Measurements from ENCODE around the gene ANKIB1. TPM values are rescaled to one million over a fixed set of nuclear protein-coding genes. Genes with fewer than 3 reads are reported as not detected.

Gene ANKIB1
- total RNA-seq, 1 experiment from 2014 or later, result 83.8 TPM

- ChIA-PET CTCF (no interaction called here), POLR2A (no interaction called here)
- Histone ChIP-seq H3K9me3 (ENCODE audit: control insufficient read depth, insufficient read depth, low read depth, low read length) (no peaks in the 10 kb centered on the region), H3K4me3 (ENCODE audit: low read depth in 2 of 2, low read length in 2 of 2) (no peak overlapping the region), H3K36me3 (ENCODE audit: control insufficient read depth, insufficient read depth, low read length) (peaks cover 29% of the 10 kb centered on the region), H3K27ac (ENCODE audit: low read length) (no peak overlapping the region), H3K27me3 (ENCODE audit: control insufficient read depth, insufficient read depth, low read length) (no peaks in the 10 kb centered on the region), H3K4me1 (ENCODE audit: control insufficient read depth, insufficient read depth, low read length) (no peaks in the 10 kb centered on the region)
- DNase-seq (ENCODE audit: low read depth, low spot score) (no peak), ATAC-seq (no peak)
- TF ChIP-seq CTCF (IDR thresholded peaks at IDR 0.05), result no peak
- no peak for TF ChIP-seq REST (IDR thresholded peaks at IDR 0.05; ENCODE audit: insufficient read depth in 1 of 2, low read depth in 2 of 2, low read length in 1 of 2)
- no peak for TF ChIP-seq POLR2AphosphoS5 (IDR thresholded peaks at IDR 0.05; ENCODE audit: low read depth, low read length)
- no peak for TF ChIP-seq SIN3A (IDR thresholded peaks at IDR 0.05; ENCODE audit: borderline replicate concordance, insufficient read depth, low read depth, low read length)
- no peak for TF ChIP-seq TCF7L2 (IDR thresholded peaks at IDR 0.05; ENCODE audit: low read depth, low read length)
- intact Hi-C loops (cut with micrococcal nuclease; ENCODE audit: unreplicated experiment), result no loop called here
- in situ Hi-C loops (cut with HindIII; ENCODE audit: low pct_unique_long_range_greater_than_20kb, low sequenced_read_pairs), result no loop called here
- no TSS peak for BruUV-seq (replicated peaks)
Observed at GRCh38 chr7:92400013-92400412, 154.2 kb downstream of the ANKIB1 start.

- H3K4me3 ChIP-seq (ENCODE audit: low read depth in 2 of 2, low read length in 2 of 2), result no peak overlapping the region
- POLR2A ChIA-PET, result no interaction called here
- no peaks in the 10 kb centered on the region for H3K4me1 ChIP-seq (ENCODE audit: control insufficient read depth, insufficient read depth, low read length)
- no peaks in the 10 kb centered on the region for H3K27me3 ChIP-seq (ENCODE audit: control insufficient read depth, insufficient read depth, low read length)
- DNase-seq (ENCODE audit: low read depth, low spot score), result no peak
- no peak for TF ChIP-seq SIN3A (IDR thresholded peaks at IDR 0.05; ENCODE audit: borderline replicate concordance, insufficient read depth, low read depth, low read length)
- in situ Hi-C loops (cut with HindIII; ENCODE audit: low pct_unique_long_range_greater_than_20kb, low sequenced_read_pairs), result no loop called here
- CTCF ChIA-PET, result no interaction called here
- no peak overlapping the region for H3K27ac ChIP-seq (ENCODE audit: low read length)
- ATAC-seq, result 0 out of 2 replicates have a peak, but pooled peaks have one; percentile 24
- H3K9me3 ChIP-seq (ENCODE audit: control insufficient read depth, insufficient read depth, low read depth, low read length), result no peaks in the 10 kb centered on the region
- BruUV-seq (replicated peaks), result no TSS peak
- intact Hi-C loops (cut with micrococcal nuclease; ENCODE audit: unreplicated experiment), result no loop called here
- peaks cover 15% of the 10 kb centered on the region for H3K36me3 ChIP-seq (ENCODE audit: control insufficient read depth, insufficient read depth, low read length)
Observed at GRCh38 chr7:92402920-92403759, 157.4 kb downstream of the ANKIB1 start.

GRCh38 chr7:92403760-92404074 is 157.9 kb downstream of the ANKIB1 start:
- no TSS peak for BruUV-seq (replicated peaks)
- H3K9me3 ChIP-seq (ENCODE audit: control insufficient read depth, insufficient read depth, low read depth, low read length), result no peaks in the 10 kb centered on the region
- intact Hi-C loops (cut with micrococcal nuclease; ENCODE audit: unreplicated experiment), result no loop called here
- no peak for DNase-seq (ENCODE audit: low read depth, low spot score)
- H3K27ac ChIP-seq (ENCODE audit: low read length), result no peak overlapping the region
- POLR2A ChIA-PET, result no interaction called here
- no peaks in the 10 kb centered on the region for H3K27me3 ChIP-seq (ENCODE audit: control insufficient read depth, insufficient read depth, low read length)
- ATAC-seq, result 0 out of 2 replicates have a peak, but pooled peaks have one; percentile 20
- H3K4me3 ChIP-seq (ENCODE audit: low read depth in 2 of 2, low read length in 2 of 2), result no peak overlapping the region
- CTCF ChIA-PET, result no interaction called here
- in situ Hi-C loops (cut with HindIII; ENCODE audit: low pct_unique_long_range_greater_than_20kb, low sequenced_read_pairs), result no loop called here
- H3K4me1 ChIP-seq (ENCODE audit: control insufficient read depth, insufficient read depth, low read length), result no peaks in the 10 kb centered on the region
- TF ChIP-seq REST (IDR thresholded peaks at IDR 0.05; ENCODE audit: insufficient read depth in 1 of 2, low read depth in 2 of 2, low read length in 1 of 2), result no peak
- TF ChIP-seq SIN3A (IDR thresholded peaks at IDR 0.05; ENCODE audit: borderline replicate concordance, insufficient read depth, low read depth, low read length), result no peak
- no peak for TF ChIP-seq CTCF (IDR thresholded peaks at IDR 0.05)
- no peak for TF ChIP-seq TCF7L2 (IDR thresholded peaks at IDR 0.05; ENCODE audit: low read depth, low read length)
- TF ChIP-seq POLR2AphosphoS5 (IDR thresholded peaks at IDR 0.05; ENCODE audit: low read depth, low read length), result no peak
- peaks cover 14% of the 10 kb centered on the region for H3K36me3 ChIP-seq (ENCODE audit: control insufficient read depth, insufficient read depth, low read length)
